HG03097 (cell line): ENCODE measurements around the gene SPINK9.
"Not testable (repeated sequence)": the region's sequence is repeated elsewhere in the genome, so short reads cannot be mapped to it uniquely, and the experiment has no call there.

Source experiments
- ATAC-seq: cut with Tn5 transposase; IDR thresholded peaks from one replicate; pipeline ENCODE4 v1.9.1; 2021; ENCODE audit not compliant: unreplicated experiment, low FRiP score

Gene SPINK9

GRCh38 chr5:148335259-148335658 lies at the start of gene SPINK9:
Gene SPINK9, plus strand, starts transcription at chr5:148335559. Its CDS starts 55 bp downstream, at chr5:148335614.
- ATAC-seq, result no peak

GRCh38 chr5:148290271-148291195 lies 44.8 kb upstream of the SPINK9 start:
- ATAC-seq, result no peak

- ATAC-seq, result no peak
These were observed 37.6 kb upstream of the SPINK9 start for GRCh38 chr5:148297731-148298130.

- no peak for ATAC-seq
These were observed 28.9 kb upstream of the SPINK9 start for GRCh38 chr5:148306446-148306845.

- no peak for ATAC-seq
These were observed 26.3 kb upstream of the SPINK9 start for GRCh38 chr5:148309019-148309418.

- no peak for ATAC-seq
These were observed 25.6 kb upstream of the SPINK9 start for GRCh38 chr5:148309746-148310145.

- no peak for ATAC-seq
These were observed 23.9 kb upstream of the SPINK9 start for GRCh38 chr5:148311484-148311883.

GRCh38 chr5:148312153-148312552 lies 23.2 kb upstream of the SPINK9 start, which contains the start of gene SPINK7:
Gene SPINK7, plus strand, starts transcription at chr5:148312423. Its CDS starts 61 bp downstream, at chr5:148312484.
- no peak for ATAC-seq

- ATAC-seq, result no peak
These were observed 21.2 kb upstream of the SPINK9 start for GRCh38 chr5:148314187-148314586.

- no peak for ATAC-seq
These were observed 20.6 kb upstream of the SPINK9 start for GRCh38 chr5:148314731-148315130.

GRCh38 chr5:148320011-148320963 lies 15.1 kb upstream of the SPINK9 start:
- ATAC-seq, result not testable (repeated sequence)

GRCh38 chr5:148333262-148333849 lies 2.0 kb upstream of the SPINK9 start:
- no peak for ATAC-seq

- peak; percentile 52 for ATAC-seq
These were observed 1.5 kb downstream of the SPINK9 start for GRCh38 chr5:148336704-148337435.

GRCh38 chr5:148342371-148343045 lies 7.1 kb downstream of the SPINK9 start:
- no peak for ATAC-seq

- no peak for ATAC-seq
These were observed 7.7 kb downstream of the SPINK9 start for GRCh38 chr5:148343046-148343407.

- no peak for ATAC-seq
These were observed 8.5 kb downstream of the SPINK9 start for GRCh38 chr5:148343603-148344487.

GRCh38 chr5:148347706-148348105 lies 12.3 kb downstream of the SPINK9 start:
- no peak for ATAC-seq

- ATAC-seq, result no peak
These were observed 17.3 kb downstream of the SPINK9 start for GRCh38 chr5:148352696-148353095.

GRCh38 chr5:148353634-148354033 lies 18.3 kb downstream of the SPINK9 start:
- no peak for ATAC-seq
